PFSK-1 (cell line): ENCODE results near the gene GFER.

ENCODE experiments used
- FOXP2 ChIP-seq: optimal IDR thresholded peaks from 2 replicates; pipeline ENCODE3; 2011; ENCODE audit warnings: borderline replicate concordance, control low read depth, inconsistent platforms; ENCODE audit not compliant: insufficient read depth; ENCODE audit errors: extremely low read length, extremely low read depth
- POLR2AphosphoS5 ChIP-seq: IDR thresholded peaks from 2 replicates; pipeline ENCODE4 v1.6.1; 2012; ENCODE audit warnings: low read depth, mild to moderate bottlenecking, control low read depth, low read length, moderate library complexity
- SIN3A ChIP-seq: IDR thresholded peaks from 2 replicates; pipeline ENCODE4 v1.6.1; 2012; ENCODE audit warnings: mild to moderate bottlenecking, low read length, moderate library complexity, borderline replicate concordance; ENCODE audit not compliant: insufficient read depth
- TAF1 ChIP-seq: IDR thresholded peaks from 2 replicates; pipeline ENCODE4 v1.6.1; 2012; ENCODE audit warnings: low read length, control low read depth, borderline replicate concordance; ENCODE audit not compliant: insufficient read depth
- TF ChIP-seq, protein P1 (sequence below), 2 experiments: IDR thresholded peaks; 2 replicates each; pipeline versions ENCODE4 v1.6.1 to v1.8.0; 2011 to 2012; ENCODE audit warnings: low read depth in 2 of 2, low read length in 2 of 2, control low read depth in 1 of 2, inconsistent platforms in 1 of 2, mild to moderate bottlenecking in 1 of 2, moderate library complexity in 1 of 2; ENCODE audit not compliant: insufficient read depth in 1 of 2

The GFER gene

GRCh38 chr16:1953734-1954133 is 30.3 kb upstream of the GFER start:
- TF ChIP-seq POLR2AphosphoS5 (no peak), SIN3A (no peak), TAF1 (no peak), FOXP2 (no peak)
- TF ChIP-seq, protein P1, sequence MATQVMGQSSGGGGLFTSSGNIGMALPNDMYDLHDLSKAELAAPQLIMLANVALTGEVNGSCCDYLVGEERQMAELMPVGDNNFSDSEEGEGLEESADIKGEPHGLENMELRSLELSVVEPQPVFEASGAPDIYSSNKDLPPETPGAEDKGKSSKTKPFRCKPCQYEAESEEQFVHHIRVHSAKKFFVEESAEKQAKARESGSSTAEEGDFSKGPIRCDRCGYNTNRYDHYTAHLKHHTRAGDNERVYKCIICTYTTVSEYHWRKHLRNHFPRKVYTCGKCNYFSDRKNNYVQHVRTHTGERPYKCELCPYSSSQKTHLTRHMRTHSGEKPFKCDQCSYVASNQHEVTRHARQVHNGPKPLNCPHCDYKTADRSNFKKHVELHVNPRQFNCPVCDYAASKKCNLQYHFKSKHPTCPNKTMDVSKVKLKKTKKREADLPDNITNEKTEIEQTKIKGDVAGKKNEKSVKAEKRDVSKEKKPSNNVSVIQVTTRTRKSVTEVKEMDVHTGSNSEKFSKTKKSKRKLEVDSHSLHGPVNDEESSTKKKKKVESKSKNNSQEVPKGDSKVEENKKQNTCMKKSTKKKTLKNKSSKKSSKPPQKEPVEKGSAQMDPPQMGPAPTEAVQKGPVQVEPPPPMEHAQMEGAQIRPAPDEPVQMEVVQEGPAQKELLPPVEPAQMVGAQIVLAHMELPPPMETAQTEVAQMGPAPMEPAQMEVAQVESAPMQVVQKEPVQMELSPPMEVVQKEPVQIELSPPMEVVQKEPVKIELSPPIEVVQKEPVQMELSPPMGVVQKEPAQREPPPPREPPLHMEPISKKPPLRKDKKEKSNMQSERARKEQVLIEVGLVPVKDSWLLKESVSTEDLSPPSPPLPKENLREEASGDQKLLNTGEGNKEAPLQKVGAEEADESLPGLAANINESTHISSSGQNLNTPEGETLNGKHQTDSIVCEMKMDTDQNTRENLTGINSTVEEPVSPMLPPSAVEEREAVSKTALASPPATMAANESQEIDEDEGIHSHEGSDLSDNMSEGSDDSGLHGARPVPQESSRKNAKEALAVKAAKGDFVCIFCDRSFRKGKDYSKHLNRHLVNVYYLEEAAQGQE (IDR thresholded peaks at IDR 0.05; ENCODE audit: insufficient read depth in 1 of 2, low read depth in 2 of 2, low read length in 2 of 2), result no peak

DNA sequence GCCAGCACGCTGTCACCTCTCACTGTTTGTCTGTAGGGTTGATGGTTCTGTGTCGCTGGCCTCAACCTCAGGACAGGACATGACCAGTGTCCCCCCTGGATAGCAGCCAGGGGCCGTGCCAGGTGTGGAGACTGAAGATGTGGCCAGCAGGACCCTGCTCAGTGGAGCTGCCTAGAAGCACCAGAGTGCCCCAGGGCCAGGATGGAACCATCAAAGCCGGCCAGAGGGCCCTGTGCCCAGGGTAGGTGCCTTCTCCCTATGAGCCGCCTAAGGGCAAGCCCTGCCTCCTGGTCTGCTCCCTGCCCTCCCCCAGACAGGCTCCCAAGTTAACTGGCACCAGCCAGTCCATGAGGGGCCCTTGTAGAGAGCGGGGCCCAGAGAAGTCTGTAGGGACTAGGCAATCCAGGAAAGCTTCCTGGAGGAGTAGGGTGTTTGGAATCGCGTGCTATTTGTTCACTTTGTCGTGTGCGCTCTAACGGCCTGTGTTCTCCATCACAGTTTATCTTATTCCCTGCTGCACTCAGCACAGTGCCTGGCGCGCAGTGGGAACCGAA is 25.2 kb upstream of the GFER start:
- no peak for TF ChIP-seq FOXP2
- TF ChIP-seq, protein P1 (IDR thresholded peaks at IDR 0.05; ENCODE audit: insufficient read depth in 1 of 2, low read depth in 2 of 2, low read length in 2 of 2), result no peak
- no peak for TF ChIP-seq POLR2AphosphoS5
- no peak for TF ChIP-seq TAF1
- no peak for TF ChIP-seq SIN3A

- TF ChIP-seq TAF1 (peak; percentile 86), POLR2AphosphoS5 (peak; percentile 89), SIN3A (no peak), FOXP2 (no peak)
- TF ChIP-seq, protein P1 (IDR thresholded peaks at IDR 0.05; ENCODE audit: insufficient read depth in 1 of 2, low read depth in 2 of 2, low read length in 2 of 2), result peak; percentile 21 to 36; a peak in 1 of 4 replicates
Measured at GRCh38 chr16:1959269-1960039, 24.5 kb upstream of the GFER start, which contains the start of gene NDUFB10. NDUFB10 (plus strand) TSS chr16:1959538; CDS start chr16:1959625, 87 bp downstream.

DNA sequence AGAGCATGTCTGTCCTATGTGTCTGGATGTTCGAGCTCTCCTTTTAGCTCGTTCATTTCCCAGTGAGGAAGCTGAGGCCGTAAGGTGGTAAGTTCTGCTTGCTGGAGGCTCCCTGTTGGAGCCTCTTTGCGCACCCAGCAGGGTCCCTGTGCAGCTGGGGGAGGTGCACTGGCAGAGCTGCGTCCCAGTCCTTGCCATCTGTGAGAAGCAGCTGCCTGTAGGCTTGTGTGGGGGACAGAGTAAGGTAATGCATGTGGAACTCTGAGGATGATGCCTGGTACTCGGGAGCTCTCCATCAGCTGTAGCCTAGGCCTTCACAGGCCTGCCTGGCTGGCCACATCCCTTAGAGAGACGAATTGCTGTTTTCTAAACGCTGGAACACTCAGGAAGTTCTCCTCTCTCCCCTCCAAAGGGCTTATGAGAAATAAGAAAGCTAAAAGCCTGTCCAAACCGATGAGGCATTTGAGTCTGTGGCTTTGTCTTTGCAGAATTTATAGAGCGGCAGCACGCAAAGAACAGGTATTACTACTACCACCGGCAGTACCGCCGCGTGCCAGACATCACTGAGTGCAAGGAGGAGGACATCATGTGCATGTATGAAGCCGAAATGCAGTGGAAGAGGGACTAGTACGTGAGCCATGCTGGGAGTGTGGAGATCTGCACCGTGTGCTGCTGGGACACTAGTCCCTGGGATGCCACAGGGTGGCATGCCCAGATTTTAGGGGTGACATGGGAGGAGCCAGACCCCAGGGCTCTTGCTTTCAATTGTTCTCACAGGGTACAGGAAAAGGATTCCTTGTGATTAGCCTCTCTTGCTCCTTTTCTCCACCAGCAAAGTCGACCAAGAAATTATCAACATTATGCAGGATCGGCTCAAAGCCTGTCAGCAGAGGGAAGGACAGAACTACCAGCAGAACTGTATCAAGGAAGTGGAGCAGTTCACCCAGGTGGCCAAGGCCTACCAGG is 23.0 kb upstream of the GFER start:
- peak; percentile 92; the same call in 1 of the 2 replicates for TF ChIP-seq SIN3A
- TF ChIP-seq, protein P1 (IDR thresholded peaks at IDR 0.05; ENCODE audit: insufficient read depth in 1 of 2, low read depth in 2 of 2, low read length in 2 of 2), result 0 out of 4 replicates have a peak, but pooled peaks of 1 of the 2 experiments have one; percentile 12
- 0 out of 2 replicates have a peak, but pooled peaks have one; percentile 40 for TF ChIP-seq TAF1
- TF ChIP-seq FOXP2, result no peak
- peak; percentile 84 for TF ChIP-seq POLR2AphosphoS5
